ENCODE results near the gene CFTR. TPM values are rescaled to one million over a fixed set of nuclear protein-coding genes. Genes with fewer than 3 reads are reported as not detected.
A peak's percentile ranks its signal among the peaks of the same experiment; 100 is the strongest.

CFTR gene
- polyA plus RNA-seq, 2 of the 4 experiments (the other 2 are of a cell fraction) = 0.13 to 0.31 TPM

DNA sequence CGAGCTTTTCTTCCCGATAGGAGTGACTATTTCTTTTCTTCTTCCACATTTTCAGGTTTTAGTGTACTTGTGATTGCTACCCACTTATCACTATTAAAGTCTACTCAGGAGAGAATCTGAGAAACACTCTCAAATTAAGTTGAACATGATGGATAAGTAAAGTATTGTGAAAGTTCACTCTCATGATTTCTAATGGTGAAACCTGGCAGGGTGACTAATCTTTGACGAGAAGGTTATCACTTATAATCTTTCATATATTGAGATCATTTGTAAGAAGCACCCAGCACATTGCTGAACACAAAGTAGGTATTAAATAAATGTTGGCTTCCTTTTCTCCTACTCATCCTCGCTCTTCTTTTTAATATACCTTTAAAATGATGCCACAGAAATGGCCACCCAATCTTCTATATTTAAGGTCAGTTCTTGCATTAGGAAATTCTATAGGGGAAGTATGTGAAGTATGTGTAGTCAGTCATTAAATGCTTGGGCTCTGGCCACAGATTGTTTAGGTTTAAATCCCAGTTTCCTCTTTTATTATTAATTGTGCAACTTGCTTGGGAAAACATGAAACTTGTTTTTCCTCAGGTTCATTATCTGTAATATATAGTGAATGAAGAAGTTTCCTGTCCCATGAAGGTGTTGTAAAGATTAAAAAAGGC is 3.1 kb upstream of the CFTR start:
- POLR2A ChIA-PET = no interaction called here
- TF ChIP-seq, protein P1, sequence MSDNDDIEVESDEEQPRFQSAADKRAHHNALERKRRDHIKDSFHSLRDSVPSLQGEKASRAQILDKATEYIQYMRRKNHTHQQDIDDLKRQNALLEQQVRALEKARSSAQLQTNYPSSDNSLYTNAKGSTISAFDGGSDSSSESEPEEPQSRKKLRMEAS (IDR thresholded peaks at IDR 0.05) = no peak
- TF ChIP-seq CHD2 (IDR thresholded peaks at IDR 0.05; ENCODE audit: low read length, partially characterized antibody) = no peak
- TF ChIP-seq TFCP2L1 (CRISPR knock-in tag; IDR thresholded peaks at IDR 0.05) = no peak

DNA sequence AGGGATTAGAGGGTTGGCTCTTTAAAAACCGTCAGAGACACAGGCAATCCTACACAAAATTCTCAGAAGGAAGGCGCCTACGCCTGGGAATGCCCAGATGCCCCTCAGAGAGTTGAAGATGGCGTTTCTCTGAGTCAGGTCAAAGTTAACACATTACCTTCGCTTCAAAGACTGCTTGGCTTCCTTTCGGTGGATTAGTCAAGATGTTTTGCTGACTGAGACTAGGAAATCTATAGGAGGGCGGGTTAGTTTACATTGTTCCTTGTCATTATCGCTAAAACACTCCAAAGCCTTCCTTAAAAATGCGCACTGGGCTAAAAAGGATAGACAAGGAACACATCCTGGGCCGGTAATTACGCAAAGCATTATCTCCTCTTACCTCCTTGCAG is 995 bp upstream of the CFTR start:
- Histone ChIP-seq H3K9me3 (no peaks in the 10 kb centered on the region), H3K4me2 (peak overlapping the region; percentile 78; the same call in 1 of the 3 replicates), H3K27ac (no peak overlapping the region), H3K4me1 (0 out of 3 replicates have a peak, but pooled peaks cover 7% of the 10 kb centered on the region), H3K4me3 (no peak overlapping the region)
- FAIRE-seq (no peak), ATAC-seq (no peak), DNase-seq (ENCODE audit: low read depth in 1 of 2, low spot score in 1 of 2) (no peak)
- no peak for TF ChIP-seq HDAC2 (IDR thresholded peaks at IDR 0.05)
- no peak for TF ChIP-seq CEBPB (IDR thresholded peaks at IDR 0.05)
- TF ChIP-seq BHLHE40 (IDR thresholded peaks at IDR 0.05; ENCODE audit: low read depth, low read length) = no peak
- no peak for TF ChIP-seq ZFP36 (IDR thresholded peaks at IDR 0.05; ENCODE audit: borderline replicate concordance, partially characterized antibody)
- TF ChIP-seq FOSL2 (IDR thresholded peaks at IDR 0.05) = no peak
- TF ChIP-seq FOSL2 (CRISPR knock-in tag; IDR thresholded peaks at IDR 0.05) = no peak
- TF ChIP-seq HOXB13 (CRISPR knock-in tag; IDR thresholded peaks at IDR 0.05; ENCODE audit: low read depth) = no peak
- ChIA-PET CTCF (interaction anchor here (0.9 kb wide), 1 partner anchor 239 kb away, joined by 4 read pairs; no protein-coding TSS in a partner anchor), POLR2A (no interaction called here)
- 87% methylated on average over 11 of the region's 11 CpGs for WGBS (ENCODE audit: missing lambda C conversion rate)

More for the DNA sequence above, 3.1 kb upstream of the CFTR start:
- no peak for ATAC-seq
- WGBS (ENCODE audit: missing lambda C conversion rate) = 74% methylated on average over 4 of the region's 4 CpGs
- DNase-seq (ENCODE audit: low read depth in 1 of 2, low spot score in 1 of 2) = no peak
- CTCF ChIA-PET = interaction anchor here (0.5 to 3.0 kb wide), 2 partner anchors 17 to 22 kb away, joined by 3 to 10 read pairs; no protein-coding TSS in a partner anchor
- Histone ChIP-seq H3K4me1 (0 out of 3 replicates have a peak, but pooled peaks cover 7% of the 10 kb centered on the region), H3K4me3 (no peak overlapping the region), H3K27ac (no peak overlapping the region), H3K9me3 (no peaks in the 10 kb centered on the region), H3K4me2 (no peak overlapping the region)
- FAIRE-seq = peak; percentile 23

DNA sequence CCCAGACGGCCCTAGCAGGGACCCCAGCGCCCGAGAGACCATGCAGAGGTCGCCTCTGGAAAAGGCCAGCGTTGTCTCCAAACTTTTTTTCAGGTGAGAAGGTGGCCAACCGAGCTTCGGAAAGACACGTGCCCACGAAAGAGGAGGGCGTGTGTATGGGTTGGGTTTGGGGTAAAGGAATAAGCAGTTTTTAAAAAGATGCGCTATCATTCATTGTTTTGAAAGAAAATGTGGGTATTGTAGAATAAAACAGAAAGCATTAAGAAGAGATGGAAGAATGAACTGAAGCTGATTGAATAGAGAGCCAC is 184 bp downstream of the CFTR start:
- no peak for ATAC-seq
- DNase-seq (ENCODE audit: low read depth in 1 of 2, low spot score in 1 of 2) = no peak
- Histone ChIP-seq H3K4me1 (0 out of 3 replicates have a peak, but pooled peaks cover 7% of the 10 kb centered on the region), H3K27ac (peak overlapping the region; percentile 54 to 75; a peak in 3 of 6 replicates), H3K9me3 (no peaks in the 10 kb centered on the region), H3K4me2 (peak overlapping the region; percentile 78), H3K4me3 (peak overlapping the region; percentile 47)
- no peak for FAIRE-seq
- ChIA-PET CTCF (interaction anchor here (1.2 to 1.7 kb wide), 2 partner anchors 21 to 236 kb away, joined by 5 read pairs; no protein-coding TSS in a partner anchor), POLR2A (interaction anchor here (0.7 kb wide), 1 partner anchor 57 kb away, joined by 3 read pairs; no protein-coding TSS in a partner anchor)
- 57% methylated on average over 11 of the region's 11 CpGs for WGBS (ENCODE audit: missing lambda C conversion rate)
- no peak for TF ChIP-seq FOSB (CRISPR knock-in tag; IDR thresholded peaks at IDR 0.05)

DNA sequence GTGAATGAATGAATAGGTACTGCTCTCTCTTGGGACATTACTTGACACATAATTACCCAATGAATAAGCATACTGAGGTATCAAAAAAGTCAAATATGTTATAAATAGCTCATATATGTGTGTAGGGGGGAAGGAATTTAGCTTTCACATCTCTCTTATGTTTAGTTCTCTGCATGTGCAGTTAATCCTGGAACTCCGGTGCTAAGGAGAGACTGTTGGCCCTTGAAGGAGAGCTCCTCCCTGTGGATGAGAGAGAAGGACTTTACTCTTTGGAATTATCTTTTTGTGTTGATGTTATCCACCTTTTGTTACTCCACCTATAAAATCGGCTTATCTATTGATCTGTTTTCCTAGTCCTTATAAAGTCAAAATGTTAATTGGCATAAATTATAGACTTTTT is 1.2 kb downstream of the CFTR start:
- FAIRE-seq (no peak), ATAC-seq (peak; percentile 54 to 66; a peak in 3 of 6 replicates), DNase-seq (ENCODE audit: low read depth in 1 of 2, low spot score in 1 of 2) (peak in 1 of 2 experiments; percentile 10)
- no peak overlapping the region; the same call in 2 of the 3 replicates for H3K4me2 ChIP-seq
- H3K9me3 ChIP-seq = no peaks in the 10 kb centered on the region
- WGBS (ENCODE audit: missing lambda C conversion rate) = 29% methylated on average over 2 of the region's 2 CpGs
- 0 out of 3 replicates have a peak, but pooled peaks cover 7% of the 10 kb centered on the region for H3K4me1 ChIP-seq
- POLR2A ChIA-PET = no interaction called here
- H3K4me3 ChIP-seq = no peak overlapping the region
- CTCF ChIA-PET = interaction anchor here (0.8 to 1.7 kb wide), 3 partner anchors 12 to 235 kb away, joined by 3 to 5 read pairs (median 3); no protein-coding TSS in a partner anchor
- H3K27ac ChIP-seq = no peak overlapping the region
- TF ChIP-seq, protein P2, sequence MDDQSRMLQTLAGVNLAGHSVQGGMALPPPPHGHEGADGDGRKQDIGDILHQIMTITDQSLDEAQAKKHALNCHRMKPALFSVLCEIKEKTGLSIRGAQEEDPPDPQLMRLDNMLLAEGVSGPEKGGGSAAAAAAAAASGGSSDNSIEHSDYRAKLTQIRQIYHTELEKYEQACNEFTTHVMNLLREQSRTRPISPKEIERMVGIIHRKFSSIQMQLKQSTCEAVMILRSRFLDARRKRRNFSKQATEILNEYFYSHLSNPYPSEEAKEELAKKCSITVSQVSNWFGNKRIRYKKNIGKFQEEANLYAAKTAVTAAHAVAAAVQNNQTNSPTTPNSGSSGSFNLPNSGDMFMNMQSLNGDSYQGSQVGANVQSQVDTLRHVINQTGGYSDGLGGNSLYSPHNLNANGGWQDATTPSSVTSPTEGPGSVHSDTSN (IDR thresholded peaks at IDR 0.05) = no peak
- TF ChIP-seq SMC3 (IDR thresholded peaks at IDR 0.05) (0 out of 3 replicates have a peak, but pooled peaks have one; percentile 19), BHLHE40 (IDR thresholded peaks at IDR 0.05; ENCODE audit: low read depth, low read length) (no peak), RAD21 (conservative IDR thresholded peaks at IDR 0.05 in 1 of 2, IDR thresholded peaks at IDR 0.05 in 1 of 2) (peak in 1 of 2 experiments; percentile 27; a peak in 2 of 5 replicates), HEYL (CRISPR knock-in tag; IDR thresholded peaks at IDR 0.05) (no peak)
- TF ChIP-seq, protein P1 (IDR thresholded peaks at IDR 0.05) = no peak
